HepG2 (cell line): ENCODE measurements around the gene HSPB9. TPM values are rescaled to one million over a fixed set of nuclear protein-coding genes. Genes with fewer than 3 reads are reported as not detected.
A peak's percentile ranks its signal among the peaks of the same experiment; 100 is the strongest.

Source experiments
- BRF2 ChIP-seq: sonication (generic); formaldehyde crosslinking; IDR thresholded peaks from 2 replicates; pipeline ENCODE4 v1.8.1; 2022; ENCODE audit warnings: mild to moderate bottlenecking, missing genetic modification reagents
- CTCF ChIP-seq: sonication (generic); formaldehyde crosslinking; IDR thresholded peaks from 2 replicates; pipeline ENCODE4 v1.5.0; 2020; ENCODE audit warnings: mild to moderate bottlenecking, missing genetic modification reagents, moderate library complexity
- DR1 ChIP-seq: sonication (generic); formaldehyde crosslinking; IDR thresholded peaks from 2 replicates; pipeline ENCODE4 v1.8.0; 2021; ENCODE audit warnings: mild to moderate bottlenecking, missing genetic modification reagents, inconsistent platforms
- ETV5 ChIP-seq: IDR thresholded peaks from 2 replicates; pipeline ENCODE4 v1.6.1; 2018; ENCODE audit warnings: missing biosample characterization, missing genetic modification reagents, inconsistent platforms, borderline replicate concordance
- EZH2 ChIP-seq: conservative IDR thresholded peaks from 2 replicates; pipeline ENCODE4 v1.6.1; 2012; ENCODE audit warnings: mild to moderate bottlenecking, low read depth, low read length, moderate library complexity
- LRRFIP1 ChIP-seq: sonication (generic); formaldehyde crosslinking; conservative IDR thresholded peaks from 2 replicates; pipeline ENCODE4 v1.4.0; 2020; ENCODE audit warnings: missing genetic modification reagents
- MAFK ChIP-seq, 2 experiments: IDR thresholded peaks in 1 of 2; conservative IDR thresholded peaks in 1 of 2; 2 replicates each; pipeline ENCODE4 v1.6.1; 2011; ENCODE audit warnings: improper control_type of control experiment in 2 of 2, low read length in 2 of 2
- MIER2 ChIP-seq: IDR thresholded peaks from 2 replicates; pipeline ENCODE4 v1.6.1; 2016; ENCODE audit warnings: missing biosample characterization, missing genetic modification reagents
- MTF1 ChIP-seq: sonication (generic); formaldehyde crosslinking; IDR thresholded peaks from 2 replicates; pipeline ENCODE4 v1.5.0; 2020; ENCODE audit warnings: missing genetic modification reagents
- NR2C2 ChIP-seq: sonication (generic); formaldehyde crosslinking; IDR thresholded peaks from 2 replicates; pipeline ENCODE4 v1.4.0; 2020; ENCODE audit warnings: missing genetic modification reagents, mild to moderate bottlenecking, moderate library complexity, borderline replicate concordance
- SAP130 ChIP-seq: IDR thresholded peaks from 2 replicates; pipeline ENCODE4 v1.6.1; 2016; ENCODE audit warnings: low read depth
- SKI ChIP-seq: fragments of 450-650 bp; IDR thresholded peaks from one replicate; pipeline ENCODE4 v1.6.1; 2018; ENCODE audit warnings: mild to moderate bottlenecking; ENCODE audit not compliant: partially characterized antibody
- UBTF ChIP-seq: sonication (generic); formaldehyde crosslinking; IDR thresholded peaks from 2 replicates; pipeline ENCODE4 v1.4.0; 2020; ENCODE audit warnings: mild to moderate bottlenecking, missing genetic modification reagents
- ZNF160 ChIP-seq: sonication (generic); formaldehyde crosslinking; IDR thresholded peaks from 2 replicates; pipeline ENCODE4 v1.8.0; 2022; ENCODE audit warnings: mild to moderate bottlenecking, inconsistent platforms, missing genetic modification reagents
- ZNF709 ChIP-seq: sonication (generic); formaldehyde crosslinking; IDR thresholded peaks from 2 replicates; pipeline ENCODE4 v1.5.0; 2020; ENCODE audit warnings: mild to moderate bottlenecking, missing genetic modification reagents
- ZSCAN22 ChIP-seq: sonication (generic); formaldehyde crosslinking; IDR thresholded peaks from 2 replicates; pipeline ENCODE4 v1.4.0; 2020; ENCODE audit warnings: mild to moderate bottlenecking, missing genetic modification reagents
- polyA plus RNA-seq, 8 experiments: library from polyadenylated mRNA; depleted of rRNA in 3 of 8; stranded (reverse) in 7 of 8; unstranded in 1 of 8; fragments of >200 nt; fragmentation: Illumina TruSeq in 4 of 8; extraction: Trizol in 4 of 8; gene quantifications; 2 replicates each; pipeline versions ENCODE4 v1.2.1 to v1.2.3, GENCODE V29; 2011 to 2016; ENCODE audit warnings: low read depth in 4 of 8, missing spikeins in 1 of 8, mixed read lengths in 1 of 8; ENCODE audit not compliant: insufficient read depth in 1 of 8
- total RNA-seq, 5 experiments: library from RNA; depleted of rRNA; stranded (reverse); fragments of >200 nt; fragmentation: Illumina TruSeq; extraction: Trizol; gene quantifications; 2 replicates each; pipeline ENCODE4 v1.2.3, GENCODE V29; 2016; ENCODE audit warnings: low read depth in 1 of 5

Gene HSPB9
- total and polyA plus RNA-seq, 2 of the 13 experiments (the other 11 are each of a cell fraction or from before 2014, with no cell fraction given): 0.05 to 0.24 TPM

- TF ChIP-seq UBTF (CRISPR knock-in tag) (no peak), MAFK (conservative IDR thresholded peaks at IDR 0.05 in 1 of 2, IDR thresholded peaks at IDR 0.05 in 1 of 2; ENCODE audit: low read length in 2 of 2) (no peak), BRF2 (CRISPR knock-in tag) (no peak), EZH2 (no peak), MTF1 (CRISPR knock-in tag) (no peak), MIER2 (no peak), LRRFIP1 (CRISPR knock-in tag) (no peak), ZNF160 (CRISPR knock-in tag) (no peak), NR2C2 (peak; percentile 72), ZNF709 (no peak), SAP130 (CRISPR knock-in tag) (peak; percentile 89), SKI (no peak), ZSCAN22 (CRISPR knock-in tag) (no peak), ETV5 (CRISPR knock-in tag) (no peak), CTCF (CRISPR knock-in tag) (0 out of 2 replicates have a peak, but pooled peaks have one; percentile 26), DR1 (no peak)
Observed at GRCh38 chr17:42120770-42121769, 1.5 kb upstream of the HSPB9 start, which contains the start of gene KAT2A (continued).
